Activated CD4-positive, alpha-beta T cell treated with anti-CD3 and anti-CD28 coated beads, Interleukin-2, amount 10 ng/mL, durations not matched to agents 7 days and 5 days (primary cell): Measurements from ENCODE around the gene GPR150. TPM values are rescaled to one million over a fixed set of nuclear protein-coding genes. Genes with fewer than 3 reads are reported as not detected.
"Not testable (repeated sequence)": the region's sequence is repeated elsewhere in the genome, so short reads cannot be mapped to it uniquely, and the experiment has no call there.

Experiments
- CTCF ChIA-PET: fragments of 350-600 bp; sonication (Branson Sonifier 250); formaldehyde crosslinking; loops from one replicate; lab custom pipeline; 2021; ENCODE audit warnings: antibody characterized with exemption; lab: Charles Lee
- POLR2A ChIA-PET: fragments of 350-600 bp; sonication (Branson Sonifier 250); formaldehyde crosslinking; loops from one replicate; lab custom pipeline; 2021; ENCODE audit warnings: antibody characterized with exemption; lab: Charles Lee
- DNase-seq: peaks from one replicate; pipeline ENCODE4 v3.0.0-alpha.2; 2020
- H3K27ac Mint-ChIP-seq: one replicate; pipeline ENCODE4 v1.8.0; 2021; ENCODE audit warnings: mild to moderate bottlenecking, moderate library complexity, mixed read lengths
- H3K27me3 Mint-ChIP-seq: one replicate; pipeline ENCODE4 v1.8.0; 2021; ENCODE audit warnings: mixed read lengths
- H3K36me3 Mint-ChIP-seq: one replicate; pipeline ENCODE4 v1.8.0; 2021; ENCODE audit warnings: low read depth, mixed read lengths
- H3K4me1 Mint-ChIP-seq: one replicate; pipeline ENCODE4 v1.8.0; 2021; ENCODE audit warnings: mixed read lengths
- H3K4me3 Mint-ChIP-seq: one replicate; pipeline ENCODE4 v1.8.0; 2021; ENCODE audit warnings: mild to moderate bottlenecking, moderate library complexity, mixed read lengths
- H3K9me3 Mint-ChIP-seq: one replicate; pipeline ENCODE4 v1.8.0; 2021; ENCODE audit warnings: mixed read lengths
- total RNA-seq, 2 experiments: library from RNA; stranded (reverse); gene quantifications; one replicate each; pipeline ENCODE4 v1.2.3, GENCODE V29; 2021

GPR150 gene
- total RNA-seq, 2 experiments from 2014 or later = 0.87 to 1.2 TPM

DNA sequence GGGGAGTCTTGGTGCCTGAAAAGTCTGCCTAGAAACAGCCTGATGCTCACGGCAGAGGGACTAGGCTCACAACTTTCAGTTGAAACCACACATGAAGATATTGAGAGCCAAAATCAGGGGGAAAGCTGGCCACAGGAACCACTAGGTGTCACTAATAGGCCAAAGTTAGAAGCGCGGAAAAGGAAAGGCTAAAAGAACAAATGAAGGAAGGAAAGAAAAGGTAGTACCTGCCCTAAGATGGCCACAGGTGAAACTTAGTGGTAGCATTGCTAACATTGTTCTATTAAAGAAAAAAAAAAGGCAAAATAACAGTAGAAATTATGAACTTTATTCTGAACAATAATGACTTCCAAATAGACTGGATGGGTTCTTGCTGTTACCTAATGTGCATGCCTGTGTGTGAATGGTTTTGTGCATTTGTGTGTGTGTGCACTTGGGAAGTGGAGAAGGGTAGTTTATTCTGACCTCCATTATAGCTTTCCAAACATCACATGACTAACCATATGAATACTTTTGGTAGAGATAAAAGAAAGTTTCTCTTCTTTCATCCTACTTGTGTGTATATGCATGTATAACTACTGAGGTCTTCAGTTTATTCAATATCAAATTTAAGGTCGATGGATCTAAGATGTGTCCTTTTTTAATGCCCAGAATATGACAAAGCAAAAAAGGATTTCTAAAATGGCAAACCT lies 24.6 kb downstream of the GPR150 start:
- peaks cover 47% of the 10 kb centered on the region for H3K4me1 Mint-ChIP-seq
- peaks cover under 1% of the 10 kb centered on the region for H3K36me3 Mint-ChIP-seq
- DNase-seq = peak; percentile 62
- CTCF ChIA-PET = interaction anchor here (1.0 to 2.4 kb wide), 8 partner anchors 9 to 317 kb away, joined by 3 to 12 read pairs (median 3); partner anchors contain the start of gene ELL2
- no peaks in the 10 kb centered on the region for H3K9me3 Mint-ChIP-seq
- H3K27ac Mint-ChIP-seq = peak overlapping the region; percentile 63
- H3K4me3 Mint-ChIP-seq = no peak overlapping the region
- POLR2A ChIA-PET = interaction anchor here (0.8 kb wide), 1 partner anchor 100 kb away, joined by 3 read pairs; no protein-coding TSS in a partner anchor
- no peaks in the 10 kb centered on the region for H3K27me3 Mint-ChIP-seq

DNA sequence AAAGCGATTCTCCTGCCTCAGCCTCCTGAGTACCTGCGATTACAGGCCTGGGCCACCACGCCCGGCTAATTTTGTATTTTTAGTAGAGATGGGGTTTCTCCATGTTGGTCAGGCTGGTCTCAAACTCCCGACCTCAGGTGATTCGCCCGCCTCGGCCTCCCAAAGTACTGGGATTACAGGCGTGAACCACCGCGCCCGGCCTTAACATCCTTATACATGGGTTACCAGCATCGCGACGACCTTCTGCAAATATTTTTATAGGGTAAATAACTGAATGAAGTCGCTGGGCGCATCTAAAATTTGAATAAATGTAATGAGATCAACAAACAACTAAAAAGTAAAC lies 26.3 kb downstream of the GPR150 start:
- H3K36me3 Mint-ChIP-seq, POLR2A ChIA-PET, DNase-seq: not testable (repeated sequence)

DNA sequence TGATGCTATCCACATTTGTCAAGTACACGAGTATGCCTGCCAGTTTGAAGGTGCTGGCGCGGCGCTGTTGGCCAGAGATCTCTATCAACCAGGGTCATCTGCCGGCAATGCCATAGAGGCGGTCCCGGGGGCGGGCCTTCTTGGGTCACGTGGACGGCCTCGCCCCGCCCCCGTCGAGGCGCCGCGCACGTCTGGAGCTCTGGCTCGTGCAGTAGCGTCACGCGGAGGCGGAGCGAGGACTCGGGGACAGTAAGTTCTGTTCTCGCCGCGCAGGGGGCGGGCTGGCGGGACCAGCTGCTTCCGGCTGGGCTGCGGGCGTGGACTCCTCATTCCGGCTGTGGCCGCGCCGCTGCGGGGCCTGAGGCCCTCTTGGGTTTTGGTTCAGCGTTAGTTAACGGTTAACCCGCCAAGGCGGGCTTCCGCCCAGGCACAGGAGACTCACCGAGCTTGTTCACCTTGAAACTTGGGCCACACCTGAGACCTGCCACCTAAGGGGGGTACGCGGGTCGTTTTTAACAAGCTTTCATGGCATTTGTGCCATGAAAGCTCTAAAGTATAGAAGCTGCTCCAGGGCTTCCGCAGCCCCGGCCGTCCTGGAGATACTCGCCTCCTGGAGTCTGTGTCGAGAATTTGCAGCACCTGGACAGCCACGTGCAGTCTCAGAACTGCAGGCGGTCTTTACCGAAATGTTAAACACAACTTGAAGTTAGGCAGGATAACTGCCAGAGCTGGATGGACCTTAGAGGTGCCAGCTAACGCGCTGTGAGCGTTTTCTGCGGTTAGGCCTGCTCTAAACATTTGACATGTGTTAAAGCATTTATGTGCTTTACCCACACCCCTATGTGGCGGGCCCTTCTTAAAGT lies 26.9 kb downstream of the GPR150 start, which contains the start of gene RFESD:
Gene RFESD (plus strand): TSS at position 209 of the 863 bp plus-strand sequence. CDS start 5,495 bp downstream, outside the sequence.
- Mint-ChIP-seq H3K27ac (peak within 1 kb of the TSS; percentile 95), H3K4me3 (peak within 1 kb of the TSS; percentile 81), H3K27me3 (no peaks in the 10 kb centered on the region), H3K4me1 (peaks cover 52% of the 10 kb centered on the region), H3K36me3 (peaks cover 5% of the 10 kb centered on the region), H3K9me3 (no peaks in the 10 kb centered on the region)
- POLR2A ChIA-PET = interaction anchor here (0.6 kb wide), 1 partner anchor 82 kb away, joined by 15 read pairs; no protein-coding TSS in a partner anchor
- peak; percentile 96 for DNase-seq
- CTCF ChIA-PET = interaction anchor here (0.7 to 2.4 kb wide), 10 partner anchors 11 to 220 kb away, joined by 3 to 9 read pairs (median 4); no protein-coding TSS in a partner anchor

More for the DNA sequence above, 26.3 kb downstream of the GPR150 start:
- Mint-ChIP-seq H3K27ac (peak overlapping the region; percentile 95), H3K4me1 (peaks cover 52% of the 10 kb centered on the region), H3K4me3 (peak overlapping the region; percentile 81)
- H3K9me3 Mint-ChIP-seq, H3K27me3 Mint-ChIP-seq: not testable (repeated sequence)
- CTCF ChIA-PET = interaction anchor here (0.7 to 2.4 kb wide), 10 partner anchors 10 to 203 kb away, joined by 3 to 9 read pairs (median 4); no protein-coding TSS in a partner anchor

- CTCF ChIA-PET = interaction anchor here (2.4 kb wide), 1 partner anchor 16 kb away, joined by 9 read pairs; no protein-coding TSS in a partner anchor
- Mint-ChIP-seq H3K27me3 (no peaks in the 10 kb centered on the region), H3K27ac (peak overlapping the region; percentile 17), H3K4me1 (peaks cover 52% of the 10 kb centered on the region), H3K9me3 (no peaks in the 10 kb centered on the region), H3K4me3 (peak overlapping the region; percentile 81), H3K36me3 (peaks cover 13% of the 10 kb centered on the region)
- POLR2A ChIA-PET = no interaction called here
- no peak for DNase-seq
Measured at GRCh38 chr5:95647886-95648860, 28.3 kb downstream of the GPR150 start.

DNA sequence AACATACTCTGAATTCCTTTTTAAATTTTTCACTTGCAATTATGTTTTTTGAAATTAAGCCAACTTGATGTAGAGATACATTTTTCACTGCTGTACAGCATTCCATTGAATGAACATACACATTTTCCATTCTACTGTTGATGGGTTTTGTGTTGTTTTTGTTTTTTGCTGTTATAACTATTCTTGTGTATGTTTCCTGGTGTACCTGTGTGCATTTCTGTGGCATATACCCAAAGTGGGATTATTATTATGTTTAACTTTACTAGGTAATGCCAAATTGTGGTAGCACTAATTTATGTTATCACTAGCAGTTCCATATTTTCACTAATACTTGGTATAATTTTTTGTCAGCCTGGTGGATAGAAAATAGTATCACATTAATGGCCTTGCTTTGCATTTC lies 29.4 kb downstream of the GPR150 start:
- peaks cover 17% of the 10 kb centered on the region for H3K36me3 Mint-ChIP-seq
- no peaks in the 10 kb centered on the region for H3K9me3 Mint-ChIP-seq
- H3K4me1 Mint-ChIP-seq = peaks cover 47% of the 10 kb centered on the region
- POLR2A ChIA-PET = no interaction called here
- DNase-seq = no peak
- H3K4me3 Mint-ChIP-seq = no peak overlapping the region
- H3K27ac Mint-ChIP-seq = no peak overlapping the region
- CTCF ChIA-PET = no interaction called here
- H3K27me3 Mint-ChIP-seq = no peaks in the 10 kb centered on the region

- Mint-ChIP-seq H3K36me3 (peaks cover 17% of the 10 kb centered on the region), H3K4me3 (no peak overlapping the region), H3K9me3 (no peaks in the 10 kb centered on the region), H3K4me1 (peaks cover 39% of the 10 kb centered on the region), H3K27me3 (no peaks in the 10 kb centered on the region), H3K27ac (no peak overlapping the region)
- POLR2A ChIA-PET = no interaction called here
- DNase-seq = no peak
- CTCF ChIA-PET = interaction anchor here (0.7 to 1.0 kb wide), 2 partner anchors 199 to 1045 kb away, joined by 3 read pairs; no protein-coding TSS in a partner anchor
Measured at GRCh38 chr5:95649842-95650620, 30.1 kb downstream of the GPR150 start.

- Mint-ChIP-seq H3K4me3 (no peak overlapping the region), H3K36me3 (peaks cover 19% of the 10 kb centered on the region), H3K4me1 (peaks cover 19% of the 10 kb centered on the region), H3K9me3 (no peaks in the 10 kb centered on the region), H3K27me3 (no peaks in the 10 kb centered on the region), H3K27ac (no peak overlapping the region)
- no peak for DNase-seq
- CTCF ChIA-PET = interaction anchor here (1.3 kb wide), 1 partner anchor 11 kb away, joined by 3 read pairs; no protein-coding TSS in a partner anchor
- POLR2A ChIA-PET = no interaction called here
Measured at GRCh38 chr5:95652849-95653248, 33.0 kb downstream of the GPR150 start.

DNA sequence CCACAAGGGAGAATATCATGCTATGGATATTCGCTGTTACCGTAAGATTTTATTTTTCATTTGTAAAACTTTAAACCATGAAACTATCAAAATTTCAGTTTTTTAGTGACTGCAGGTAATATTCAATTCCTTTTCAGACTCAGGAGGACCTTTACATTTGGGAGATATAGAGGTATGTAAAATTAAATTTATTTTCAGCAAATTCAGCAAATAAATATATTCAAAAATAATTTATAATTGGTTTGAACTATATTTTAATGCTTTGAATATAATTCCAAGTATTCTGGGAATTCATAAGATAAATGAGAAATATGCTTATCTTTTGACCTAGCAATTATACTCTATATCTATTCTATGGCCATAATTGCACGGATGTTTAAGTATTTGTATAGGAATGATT lies 34.3 kb downstream of the GPR150 start:
- CTCF ChIA-PET = interaction anchor here (1.3 to 1.6 kb wide), 2 partner anchors 10 to 16 kb away, joined by 3 to 4 read pairs; no protein-coding TSS in a partner anchor

GRCh38 chr5:95655575-95655974 lies 35.7 kb downstream of the GPR150 start:
- Mint-ChIP-seq H3K4me3 (no peak overlapping the region), H3K36me3 (peaks cover 13% of the 10 kb centered on the region), H3K4me1 (no peaks in the 10 kb centered on the region), H3K9me3 (no peaks in the 10 kb centered on the region), H3K27me3 (no peaks in the 10 kb centered on the region), H3K27ac (no peak overlapping the region)
- DNase-seq = no peak
- CTCF ChIA-PET = interaction anchor here (1.6 kb wide), 2 partner anchors 12 to 14 kb away, joined by 3 to 4 read pairs; no protein-coding TSS in a partner anchor
- POLR2A ChIA-PET = no interaction called here

More for the DNA sequence above, 34.3 kb downstream of the GPR150 start:
- H3K27me3 Mint-ChIP-seq = no peaks in the 10 kb centered on the region
- H3K9me3 Mint-ChIP-seq = no peaks in the 10 kb centered on the region
- DNase-seq = no peak
- POLR2A ChIA-PET = no interaction called here
- peaks cover 19% of the 10 kb centered on the region for H3K36me3 Mint-ChIP-seq
- no peak overlapping the region for H3K4me3 Mint-ChIP-seq
- peaks cover 8% of the 10 kb centered on the region for H3K4me1 Mint-ChIP-seq
- H3K27ac Mint-ChIP-seq = no peak overlapping the region

- Mint-ChIP-seq H3K4me1 (peaks cover 3% of the 10 kb centered on the region), H3K27ac (no peak overlapping the region), H3K36me3 (peaks cover 2% of the 10 kb centered on the region), H3K9me3 (no peaks in the 10 kb centered on the region), H3K27me3 (no peaks in the 10 kb centered on the region), H3K4me3 (no peak overlapping the region)
- ChIA-PET POLR2A (no interaction called here), CTCF (no interaction called here)
- no peak for DNase-seq
Measured at GRCh38 chr5:95660060-95660459, 40.2 kb downstream of the GPR150 start.

DNA sequence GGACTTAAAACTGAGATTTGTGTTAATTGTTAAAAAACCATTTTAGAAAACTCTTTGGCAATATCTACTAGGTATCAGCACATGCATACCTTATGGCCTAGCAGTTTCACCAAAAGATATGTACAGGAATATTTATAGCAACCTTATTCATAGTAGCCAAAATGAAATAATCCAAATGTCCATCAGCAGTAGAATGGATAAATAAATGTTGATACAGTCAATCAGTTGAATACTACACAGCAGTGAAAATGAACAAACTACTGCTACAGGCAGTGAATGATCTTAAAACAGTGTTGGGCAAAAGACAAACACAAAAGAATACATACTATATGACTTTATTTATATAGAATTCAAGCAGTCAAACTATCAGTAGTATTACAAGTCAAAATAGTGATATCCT lies 43.1 kb downstream of the GPR150 start:
- Mint-ChIP-seq H3K27me3 (no peaks in the 10 kb centered on the region), H3K4me1 (peaks cover 3% of the 10 kb centered on the region), H3K36me3 (no peaks in the 10 kb centered on the region), H3K27ac (no peak overlapping the region), H3K4me3 (no peak overlapping the region), H3K9me3 (no peaks in the 10 kb centered on the region)
- ChIA-PET CTCF (no interaction called here), POLR2A (no interaction called here)
- DNase-seq = no peak
